HG02763 (cell line): ENCODE data around the gene SLC30A2.

Experiments used
- ATAC-seq: cut with Tn5 transposase; IDR thresholded peaks from one replicate; pipeline ENCODE4 v1.9.1; 2021; ENCODE audit warnings: mild to moderate bottlenecking, moderate library complexity; ENCODE audit not compliant: unreplicated experiment

The SLC30A2 gene

GRCh38 chr1:26041978-26042377 is 3.9 kb downstream of the SLC30A2 start:
- ATAC-seq: no peak

DNA sequence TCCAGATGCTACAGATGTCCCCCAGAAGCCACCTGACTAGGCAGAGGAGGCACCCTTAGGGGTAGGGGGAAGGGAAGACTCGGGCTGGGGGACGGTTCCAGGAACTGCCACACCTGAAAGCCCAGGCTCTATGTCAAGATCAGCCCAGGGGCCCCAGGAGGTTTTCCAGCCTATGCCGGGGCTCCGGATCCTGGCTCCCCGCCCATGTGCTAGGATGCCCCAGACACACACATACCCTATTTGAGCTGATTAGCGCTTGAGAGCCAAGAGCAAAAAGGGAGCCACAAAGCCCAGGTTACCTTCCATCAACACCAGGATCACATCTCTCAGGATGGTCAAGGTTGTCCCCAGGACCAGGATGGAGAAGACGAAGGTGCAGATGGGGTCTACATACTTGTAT is 4.5 kb downstream of the SLC30A2 start:
- no peak for ATAC-seq

- no peak for ATAC-seq
Observed at GRCh38 chr1:26038904-26039303, 7.0 kb downstream of the SLC30A2 start.

DNA sequence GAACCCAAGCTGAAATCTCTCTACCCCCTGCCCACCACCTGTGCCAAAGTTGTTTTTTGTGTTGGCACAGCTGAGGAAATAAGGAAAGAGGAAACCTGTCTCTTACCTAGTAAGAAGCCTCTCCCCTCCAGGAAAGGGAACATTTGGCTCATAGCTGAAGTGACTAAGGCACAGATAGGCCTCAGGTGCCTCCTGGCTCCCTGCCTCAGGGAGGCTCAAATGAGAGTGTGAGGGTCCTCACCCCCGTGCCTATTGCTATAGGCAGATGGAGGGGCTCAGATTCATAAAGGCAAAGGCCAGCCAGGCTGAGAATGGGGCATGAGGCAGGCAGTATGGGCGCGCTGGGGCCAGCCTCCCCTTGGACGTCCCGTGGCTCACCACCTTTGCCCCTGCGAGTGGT is 7.4 kb downstream of the SLC30A2 start:
- ATAC-seq: no peak

- ATAC-seq: no peak
Observed at GRCh38 chr1:26037904-26038303, 8.0 kb downstream of the SLC30A2 start.

GRCh38 chr1:26036756-26037281 is 9.1 kb downstream of the SLC30A2 start:
- no peak for ATAC-seq

- peak; percentile 57 for ATAC-seq
Observed at GRCh38 chr1:26035959-26036755, 9.8 kb downstream of the SLC30A2 start.

DNA sequence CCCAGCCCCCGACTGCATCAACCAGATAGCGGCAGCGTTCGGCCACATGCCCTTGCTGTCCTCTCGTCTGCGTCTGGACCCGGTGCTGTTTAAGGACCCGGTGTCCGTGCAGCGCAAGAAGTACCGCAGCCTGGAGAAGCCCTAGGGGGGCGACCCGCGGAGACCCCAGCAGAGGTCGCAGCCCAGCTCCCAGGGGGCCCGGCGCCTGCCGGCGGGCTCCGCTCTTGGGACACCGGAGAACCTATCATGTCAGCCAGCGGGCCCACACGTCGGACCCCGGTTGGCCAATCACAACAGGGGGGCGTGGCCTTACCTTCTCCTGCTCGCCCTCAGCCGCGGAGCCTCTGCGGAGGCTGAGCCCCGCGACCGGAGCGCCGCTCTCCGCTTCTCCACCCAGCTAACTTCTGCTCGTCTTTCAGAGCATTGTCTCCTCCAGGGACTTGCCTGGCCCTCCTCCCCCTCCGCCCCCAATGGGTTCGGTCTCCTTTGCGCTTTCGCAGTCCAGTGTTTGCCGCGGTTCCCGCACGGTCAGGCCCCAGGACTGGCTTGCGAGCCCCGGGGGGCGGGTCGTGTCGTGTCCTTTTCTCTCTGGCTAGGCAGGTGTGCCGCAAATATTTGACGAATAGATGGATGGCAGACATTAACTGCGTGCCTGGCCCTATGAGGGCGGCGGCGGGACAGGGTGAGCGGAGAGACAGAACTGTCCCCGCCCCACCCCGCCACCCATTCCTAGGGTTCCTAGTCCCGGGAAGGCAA is 10.5 kb downstream of the SLC30A2 start:
- peak; percentile 74 for ATAC-seq

- ATAC-seq: no peak
Observed at GRCh38 chr1:26034504-26035202, 11.3 kb downstream of the SLC30A2 start.

DNA sequence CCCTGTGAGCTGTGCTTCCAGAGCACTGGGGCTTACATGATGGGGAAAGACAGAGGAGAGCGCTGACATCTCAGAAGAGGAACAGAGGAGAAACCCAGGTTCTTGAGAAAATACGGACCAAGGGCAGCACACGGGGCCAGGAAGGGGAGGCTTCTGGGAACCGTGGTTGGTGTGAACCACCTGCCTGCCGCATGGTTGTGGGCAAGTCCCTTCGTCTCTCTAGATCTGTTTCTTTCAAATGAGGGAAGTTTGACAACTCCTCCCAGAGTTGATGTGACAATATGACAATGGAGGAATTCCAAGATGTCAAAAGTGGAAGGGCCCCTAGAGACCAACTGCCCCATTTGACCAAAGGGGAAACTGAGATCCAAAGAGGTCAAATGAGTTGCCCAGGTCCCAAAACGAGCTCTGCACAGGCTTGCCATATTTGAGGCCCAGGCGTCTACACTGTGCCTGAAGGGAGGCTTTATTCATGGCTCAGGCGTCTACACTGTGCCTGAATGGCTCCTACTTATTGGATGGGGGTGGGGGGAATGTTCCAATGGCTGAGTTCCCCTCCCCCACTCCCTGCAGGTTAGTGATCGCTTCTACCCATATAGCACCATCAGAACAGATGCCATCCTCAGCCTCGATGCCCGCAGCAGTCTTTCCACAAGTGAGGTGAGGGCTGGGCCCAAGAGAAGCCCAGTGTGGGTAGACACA is 13.1 kb downstream of the SLC30A2 start:
- no peak for ATAC-seq

DNA sequence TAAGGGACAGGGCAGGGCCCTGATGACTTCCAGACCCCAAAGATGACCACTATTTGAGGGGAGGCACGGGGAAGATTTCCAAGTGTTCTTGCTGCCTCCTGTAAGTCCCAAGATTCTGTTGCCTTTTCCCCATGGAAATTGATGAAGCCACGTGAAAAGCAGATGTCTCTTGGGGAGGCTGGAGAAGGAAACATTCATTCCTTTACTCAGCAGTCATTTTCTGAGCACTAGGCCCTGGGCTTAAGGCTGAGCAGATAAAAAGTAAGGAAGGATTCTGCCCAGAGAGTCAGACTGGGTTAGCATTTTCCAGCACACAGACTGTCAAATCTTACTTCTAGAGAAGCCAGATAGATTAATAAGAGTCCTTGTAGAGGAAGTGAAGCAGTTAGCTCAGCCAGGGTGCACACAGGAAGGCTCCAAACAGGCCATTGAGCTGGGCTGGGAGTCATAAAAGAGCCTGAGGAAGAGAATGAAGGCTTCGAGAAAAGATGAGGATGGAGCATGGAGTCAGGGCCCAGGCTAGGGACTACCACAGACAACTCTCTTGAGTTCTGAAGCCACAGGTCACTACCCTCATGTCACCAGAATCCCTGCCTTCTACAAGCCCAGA is 14.2 kb downstream of the SLC30A2 start:
- ATAC-seq: no peak

DNA sequence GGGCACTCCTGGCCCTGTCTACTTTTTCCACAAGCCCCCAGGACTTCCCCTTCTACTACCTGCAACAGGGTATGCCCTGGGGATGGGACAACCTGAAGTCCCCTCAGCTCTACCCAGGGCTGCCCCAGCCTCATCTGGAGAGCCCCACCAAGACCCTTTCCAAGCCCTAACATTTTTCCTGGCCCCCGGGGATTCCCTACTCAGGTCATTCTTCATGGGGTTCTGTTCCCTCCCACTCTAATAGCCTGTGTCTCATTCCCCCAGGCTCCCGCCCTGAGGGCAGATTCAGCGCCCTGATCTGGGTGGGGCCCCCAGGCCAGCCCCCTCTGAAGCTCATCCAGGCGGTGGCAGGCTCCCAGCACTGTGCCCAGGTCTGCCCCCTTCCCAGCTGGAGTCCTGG is 14.7 kb downstream of the SLC30A2 start:
- no peak for ATAC-seq

GRCh38 chr1:26029864-26030481 is 15.9 kb downstream of the SLC30A2 start:
- no peak for ATAC-seq

DNA sequence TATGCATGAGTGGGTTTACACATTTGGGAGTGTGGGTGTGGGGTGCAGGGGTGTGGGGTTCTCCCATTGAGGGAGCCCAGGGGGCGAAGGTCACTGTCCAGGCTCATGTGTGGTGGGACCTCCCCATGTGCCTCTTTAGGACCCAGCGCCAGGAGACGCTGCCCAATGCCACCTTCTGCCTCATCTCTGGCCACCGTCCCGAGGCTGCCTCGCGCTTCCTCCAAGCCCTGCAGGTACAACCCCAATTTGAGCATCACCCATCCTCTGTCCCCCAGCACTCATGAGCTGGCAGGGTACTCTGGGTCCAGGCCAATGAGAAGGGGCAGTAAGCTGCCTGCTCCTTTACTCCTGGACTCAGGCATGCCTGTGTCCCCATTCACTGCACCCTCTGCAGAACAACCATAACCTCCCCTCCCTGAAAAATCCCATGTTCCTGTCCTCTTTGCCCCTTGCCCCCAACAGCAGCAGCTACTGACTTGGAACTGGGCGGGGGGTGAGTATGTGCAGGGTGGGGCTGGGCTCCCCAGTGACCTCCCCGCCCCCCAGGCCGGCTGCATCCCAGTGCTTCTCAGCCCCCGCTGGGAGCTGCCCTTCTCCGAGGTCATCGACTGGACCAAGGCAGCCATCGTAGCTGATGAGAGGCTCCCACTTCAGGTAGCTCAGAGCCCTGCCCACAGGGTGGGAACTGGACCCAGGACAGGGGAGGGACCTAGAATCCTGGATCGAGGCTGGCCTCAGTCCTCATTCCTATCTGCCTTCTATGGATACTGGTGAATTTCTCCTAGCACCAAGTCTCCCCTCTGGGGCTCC is 16.7 kb downstream of the SLC30A2 start:
- ATAC-seq: no peak

- no peak for ATAC-seq
Observed at GRCh38 chr1:26028490-26028980, 17.4 kb downstream of the SLC30A2 start.

DNA sequence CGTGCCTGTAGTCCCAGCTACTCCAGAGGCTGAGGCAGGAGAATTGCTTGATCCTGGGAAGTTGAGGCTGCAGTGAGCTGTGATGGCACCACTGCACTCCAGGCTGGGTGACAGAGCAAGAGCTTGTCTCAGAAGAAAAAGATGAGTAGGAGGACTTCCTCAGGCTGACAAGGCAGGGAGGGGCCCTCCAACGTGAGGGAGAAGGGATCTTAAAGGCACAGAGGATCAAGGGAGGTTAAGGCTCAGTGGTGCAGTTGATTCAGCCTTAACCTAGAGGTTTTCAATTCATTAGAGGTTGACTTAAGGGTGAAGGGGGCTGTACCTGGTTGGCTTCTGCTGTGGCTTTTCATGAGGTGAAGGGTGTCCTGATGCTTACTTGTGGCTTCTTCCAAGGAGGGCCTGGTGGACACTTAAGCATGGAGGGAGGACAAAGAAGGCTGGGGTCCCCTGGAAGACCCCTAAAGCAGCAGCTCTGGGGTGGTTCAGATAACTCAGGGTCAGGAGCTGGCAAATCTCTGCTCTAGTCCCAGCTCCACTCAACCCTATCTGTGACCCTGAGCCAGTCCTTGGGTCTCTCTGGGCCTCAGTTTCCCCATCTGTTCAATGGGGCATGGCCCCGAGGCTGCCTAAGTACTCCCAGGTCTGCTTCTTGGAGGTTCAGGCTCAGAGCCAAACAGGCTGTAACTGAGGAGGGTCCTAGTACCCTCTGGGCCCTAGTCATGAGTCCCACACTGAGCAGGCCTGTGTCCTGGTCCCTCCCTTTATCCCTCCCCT is 18.0 kb downstream of the SLC30A2 start:
- no peak for ATAC-seq

GRCh38 chr1:26025517-26025916 is 20.4 kb downstream of the SLC30A2 start:
- ATAC-seq: no peak

DNA sequence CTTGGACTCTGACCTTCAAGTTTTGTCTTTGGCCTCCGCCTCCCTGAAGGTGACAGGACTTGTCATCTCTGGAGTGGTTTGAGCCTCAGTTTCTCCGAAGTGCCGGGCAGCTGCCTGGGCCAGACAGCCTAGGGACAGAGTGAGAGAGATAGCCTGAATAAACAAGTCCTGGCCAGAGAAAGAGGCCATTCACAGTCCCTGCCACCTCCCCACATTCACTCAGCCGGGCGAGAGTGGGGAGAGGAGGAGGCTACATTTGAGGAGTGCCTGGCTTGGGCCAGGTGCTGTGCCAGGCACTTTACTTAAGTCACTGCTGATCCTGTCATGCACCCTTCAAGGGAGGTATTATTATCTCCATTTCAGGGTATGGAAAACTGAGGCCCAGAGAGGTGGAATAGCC is 20.9 kb downstream of the SLC30A2 start:
- ATAC-seq: no peak
